Activated T-cell treated with anti-CD3 and anti-CD28 coated beads for 48 hours (primary cell): Measurements from ENCODE around the gene PJA1.
A peak's percentile ranks its signal among the peaks of the same experiment; 100 is the strongest.

Experiments
- DNase-seq: peaks from one replicate; pipeline ENCODE4 v3.0.0-alpha.2; 2020; ENCODE audit warnings: low read depth

PJA1 gene, protein sequence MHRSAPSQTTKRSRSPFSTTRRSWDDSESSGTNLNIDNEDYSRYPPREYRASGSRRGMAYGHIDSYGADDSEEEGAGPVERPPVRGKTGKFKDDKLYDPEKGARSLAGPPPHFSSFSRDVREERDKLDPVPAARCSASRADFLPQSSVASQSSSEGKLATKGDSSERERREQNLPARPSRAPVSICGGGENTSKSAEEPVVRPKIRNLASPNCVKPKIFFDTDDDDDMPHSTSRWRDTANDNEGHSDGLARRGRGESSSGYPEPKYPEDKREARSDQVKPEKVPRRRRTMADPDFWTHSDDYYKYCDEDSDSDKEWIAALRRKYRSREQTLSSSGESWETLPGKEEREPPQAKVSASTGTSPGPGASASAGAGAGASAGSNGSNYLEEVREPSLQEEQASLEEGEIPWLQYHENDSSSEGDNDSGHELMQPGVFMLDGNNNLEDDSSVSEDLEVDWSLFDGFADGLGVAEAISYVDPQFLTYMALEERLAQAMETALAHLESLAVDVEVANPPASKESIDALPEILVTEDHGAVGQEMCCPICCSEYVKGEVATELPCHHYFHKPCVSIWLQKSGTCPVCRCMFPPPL

DNA sequence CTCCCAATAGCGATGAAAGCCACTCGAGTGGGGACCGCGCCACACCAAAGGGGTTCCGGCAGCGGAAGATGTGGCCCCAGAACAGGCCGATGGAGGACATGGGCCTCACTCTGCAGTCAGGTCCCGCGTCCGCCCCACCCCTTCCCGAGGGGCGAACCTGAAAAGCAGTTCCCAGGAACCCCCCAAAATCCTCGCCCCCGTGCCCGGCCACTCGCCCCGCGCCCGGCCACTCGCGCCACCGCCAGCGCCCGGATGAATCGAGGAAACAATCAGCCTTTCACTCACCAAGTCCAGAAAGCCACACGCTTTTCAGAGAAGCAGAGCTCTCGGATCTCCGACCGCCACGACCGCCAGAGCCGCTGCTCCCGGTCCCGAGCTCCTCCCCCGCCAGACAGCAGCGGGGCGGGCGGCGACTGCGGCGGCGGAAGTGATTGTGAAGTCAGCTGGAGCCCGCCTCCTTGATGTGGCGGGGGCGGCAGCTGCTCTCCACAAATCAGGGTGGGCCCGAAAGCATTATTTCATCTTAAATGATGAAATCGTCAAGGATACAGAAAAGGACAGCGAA lies at the start of gene PJA1:
Gene PJA1 (minus strand): TSS at position 367 of the 565 bp plus-strand sequence. CDS start 2,380 bp downstream, outside the sequence.
- peak; percentile 60 for DNase-seq

DNA sequence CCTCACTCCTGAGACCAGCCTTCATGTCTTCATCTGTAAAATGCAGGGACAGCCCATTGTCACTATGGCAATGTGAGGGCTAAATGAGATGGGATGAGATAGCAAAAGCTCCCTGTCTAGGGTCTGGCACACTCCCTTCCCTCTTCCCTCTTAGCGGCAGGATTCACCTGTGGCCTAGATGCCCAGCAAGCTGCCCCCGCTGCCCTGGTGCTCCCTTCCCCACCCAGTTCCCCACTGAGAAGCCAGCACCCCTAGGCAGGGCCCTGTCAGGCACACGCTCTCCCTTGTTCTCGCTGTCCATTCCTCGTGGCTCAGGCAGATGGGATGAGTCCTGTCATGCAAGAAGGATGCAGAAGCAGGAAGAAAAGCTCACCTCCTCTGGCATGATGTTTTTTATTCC lies 49.2 kb upstream of the PJA1 start:
- DNase-seq: no peak

DNA sequence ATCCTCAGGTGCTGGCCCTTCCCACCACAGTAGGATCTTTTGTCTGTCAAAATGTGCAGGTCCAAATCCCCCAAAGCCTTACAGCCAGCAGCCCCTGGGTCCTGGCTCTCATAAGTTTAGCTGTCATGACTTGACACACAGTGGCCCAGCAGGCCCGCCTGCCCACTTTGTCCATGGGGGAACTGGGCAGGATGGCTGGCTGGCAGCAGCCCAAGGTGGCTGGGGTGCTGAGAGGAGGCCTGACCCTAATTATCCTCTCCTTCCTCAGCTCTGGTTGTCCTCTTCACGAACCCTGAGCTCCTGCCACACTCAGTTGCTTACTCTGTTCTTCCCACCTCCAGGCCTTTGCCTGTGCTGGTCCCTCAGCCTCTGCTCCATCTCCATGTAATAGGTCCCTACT lies 46.4 kb upstream of the PJA1 start:
- no peak for DNase-seq

DNA sequence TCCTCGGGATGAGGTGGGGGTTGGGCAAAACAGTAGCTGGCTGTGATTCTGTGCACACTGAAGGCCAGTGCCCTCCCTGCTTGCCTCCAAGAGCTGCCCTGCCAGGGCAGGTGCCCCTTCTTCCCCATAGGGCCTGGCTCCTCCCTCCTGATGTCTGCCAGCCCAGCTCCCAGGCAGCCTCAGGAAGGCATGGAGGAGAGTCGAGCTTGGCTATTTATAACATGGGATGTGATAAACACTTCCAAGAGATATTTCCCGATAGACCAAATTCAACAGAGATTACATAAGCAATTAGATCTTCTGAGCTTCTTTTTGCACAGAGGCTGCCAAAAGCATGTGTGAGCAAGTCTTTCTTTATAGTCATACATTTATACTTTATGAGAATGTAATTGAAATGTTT lies 45.3 kb upstream of the PJA1 start:
- DNase-seq: no peak

DNA sequence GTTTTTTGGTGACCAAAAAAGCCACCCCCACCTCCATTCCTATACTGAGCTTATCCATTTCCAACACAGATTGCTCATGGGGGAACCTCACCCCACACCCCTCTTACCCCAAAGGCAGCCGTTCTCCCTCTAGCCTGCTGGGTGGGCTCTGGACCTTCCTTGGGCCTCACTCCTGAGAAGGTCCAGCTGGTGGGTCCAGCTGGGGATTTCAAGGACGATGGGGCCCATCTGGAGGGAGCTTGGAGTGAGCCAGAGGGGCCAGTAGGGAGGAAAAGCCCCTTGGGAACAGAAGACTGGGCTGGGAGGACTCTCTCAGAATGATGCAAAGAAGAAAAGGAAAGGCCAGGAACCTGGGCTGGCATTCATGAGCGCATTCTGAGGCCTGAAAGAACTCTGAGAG lies 42.0 kb upstream of the PJA1 start:
- no peak for DNase-seq

DNA sequence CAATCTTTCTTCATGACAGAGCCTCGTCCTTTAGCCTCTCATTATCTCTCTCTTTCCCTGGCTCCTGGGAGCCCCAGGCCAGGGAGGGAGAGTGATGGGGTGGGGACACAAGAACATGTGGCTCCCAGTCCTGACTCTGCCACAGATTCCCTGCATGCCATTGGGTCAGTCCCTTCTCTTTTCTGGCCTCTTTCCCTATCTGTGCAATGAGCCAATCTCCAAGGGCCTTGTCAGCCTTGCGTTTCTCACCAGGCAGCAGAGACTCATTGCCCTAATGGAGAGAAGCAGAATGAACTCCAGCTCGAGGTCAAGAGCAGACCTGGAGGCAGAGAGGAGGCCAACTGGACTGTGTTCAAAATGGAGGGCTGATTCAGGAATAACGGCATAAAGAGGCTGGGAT lies 38.4 kb upstream of the PJA1 start:
- no peak for DNase-seq

DNA sequence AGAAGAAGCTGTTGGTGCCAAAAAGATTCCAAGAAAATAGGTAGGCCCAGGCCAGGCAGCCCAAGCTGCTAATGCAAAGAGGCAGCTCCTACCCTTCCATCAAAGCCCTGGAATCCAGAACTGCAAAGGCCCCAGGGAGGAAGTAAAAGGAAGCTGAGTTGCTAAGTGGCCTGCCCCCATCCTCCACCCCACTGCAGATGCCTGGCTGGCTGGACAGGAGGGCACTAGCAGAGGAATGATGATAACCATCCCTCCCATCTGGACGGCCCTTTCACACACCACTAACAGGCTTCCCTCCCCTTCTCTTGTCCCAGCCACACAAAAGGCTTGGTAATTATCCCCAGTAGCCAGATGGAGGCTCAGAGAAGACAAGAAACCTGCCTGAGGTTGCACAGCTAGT lies 32.4 kb upstream of the PJA1 start:
- DNase-seq: no peak

DNA sequence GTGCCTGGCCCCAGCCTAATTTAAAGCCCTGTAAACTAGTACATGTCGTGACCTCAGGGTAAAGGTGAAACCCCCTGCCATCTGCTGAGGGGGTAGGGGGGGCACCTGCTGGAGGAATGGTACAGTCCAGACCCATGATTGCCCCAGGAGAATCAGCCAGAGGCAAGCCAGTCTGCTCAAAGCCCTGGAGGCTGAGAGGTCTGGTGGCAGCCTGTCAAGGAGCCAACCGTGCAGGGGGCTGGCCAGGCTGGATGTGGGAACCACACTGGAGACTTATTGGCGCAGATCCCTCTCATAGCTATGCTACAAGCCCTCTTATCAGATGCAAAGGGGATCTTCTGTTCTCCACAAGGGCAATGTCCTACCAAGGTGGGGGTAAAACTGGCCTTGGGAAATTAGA lies 31.4 kb upstream of the PJA1 start:
- DNase-seq: no peak

DNA sequence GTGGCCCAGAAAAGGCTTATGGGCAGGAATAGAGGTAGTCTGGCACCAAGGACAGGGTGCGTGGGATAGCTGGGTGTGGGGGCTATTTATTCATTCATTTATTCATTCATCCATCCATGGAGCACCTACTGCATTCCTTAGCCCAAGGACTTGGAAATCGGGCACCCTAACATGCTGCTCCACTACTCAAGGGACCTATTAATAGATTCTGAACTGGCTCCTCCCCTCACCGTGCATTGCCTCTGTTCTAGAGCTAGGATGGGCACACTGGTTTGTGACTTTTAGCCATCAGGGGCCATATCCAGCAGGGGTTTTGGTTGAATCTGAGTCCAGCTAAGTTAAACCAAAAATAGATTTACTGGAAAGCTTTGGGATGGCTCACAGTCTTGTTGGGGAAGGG lies 30.6 kb upstream of the PJA1 start:
- no peak for DNase-seq

DNA sequence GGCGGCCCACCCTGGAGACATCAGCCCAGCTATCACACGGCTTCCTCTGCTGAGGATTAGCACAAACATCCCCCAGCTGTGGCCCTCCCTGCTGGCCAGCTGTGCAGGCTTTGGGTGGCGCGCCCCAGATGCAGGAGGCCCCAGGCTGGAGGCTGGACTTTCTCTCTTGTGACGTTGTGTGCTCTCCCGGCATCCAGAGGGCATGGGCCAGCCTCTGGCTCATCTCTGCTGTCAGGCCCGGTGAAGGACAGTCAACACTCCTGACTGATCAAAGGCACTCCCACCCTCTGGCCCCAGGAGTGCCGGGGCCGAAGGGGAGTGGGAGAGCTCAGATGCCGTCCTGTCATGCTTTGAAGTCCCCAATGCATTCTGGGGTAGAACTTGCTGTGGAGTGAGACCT lies 29.9 kb upstream of the PJA1 start:
- DNase-seq: no peak

DNA sequence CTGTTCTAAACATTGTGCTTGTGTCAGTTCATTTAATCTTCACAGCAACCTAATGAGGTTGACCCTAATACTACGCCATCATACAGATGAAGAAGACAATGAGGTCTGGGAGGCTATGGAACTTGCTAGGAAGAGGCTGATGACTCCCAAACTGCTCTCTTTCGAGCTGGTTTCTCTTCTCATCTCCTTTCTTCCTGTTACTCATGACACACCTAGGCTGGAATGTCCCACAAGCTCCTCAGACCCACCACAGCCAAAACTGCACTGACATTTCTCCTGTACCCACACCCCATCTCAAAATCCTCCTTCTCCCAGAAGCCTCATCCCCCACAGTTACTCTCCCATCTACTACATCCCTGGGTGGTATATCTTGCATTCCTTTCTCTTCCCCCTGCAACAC lies 27.4 kb upstream of the PJA1 start:
- no peak for DNase-seq

DNA sequence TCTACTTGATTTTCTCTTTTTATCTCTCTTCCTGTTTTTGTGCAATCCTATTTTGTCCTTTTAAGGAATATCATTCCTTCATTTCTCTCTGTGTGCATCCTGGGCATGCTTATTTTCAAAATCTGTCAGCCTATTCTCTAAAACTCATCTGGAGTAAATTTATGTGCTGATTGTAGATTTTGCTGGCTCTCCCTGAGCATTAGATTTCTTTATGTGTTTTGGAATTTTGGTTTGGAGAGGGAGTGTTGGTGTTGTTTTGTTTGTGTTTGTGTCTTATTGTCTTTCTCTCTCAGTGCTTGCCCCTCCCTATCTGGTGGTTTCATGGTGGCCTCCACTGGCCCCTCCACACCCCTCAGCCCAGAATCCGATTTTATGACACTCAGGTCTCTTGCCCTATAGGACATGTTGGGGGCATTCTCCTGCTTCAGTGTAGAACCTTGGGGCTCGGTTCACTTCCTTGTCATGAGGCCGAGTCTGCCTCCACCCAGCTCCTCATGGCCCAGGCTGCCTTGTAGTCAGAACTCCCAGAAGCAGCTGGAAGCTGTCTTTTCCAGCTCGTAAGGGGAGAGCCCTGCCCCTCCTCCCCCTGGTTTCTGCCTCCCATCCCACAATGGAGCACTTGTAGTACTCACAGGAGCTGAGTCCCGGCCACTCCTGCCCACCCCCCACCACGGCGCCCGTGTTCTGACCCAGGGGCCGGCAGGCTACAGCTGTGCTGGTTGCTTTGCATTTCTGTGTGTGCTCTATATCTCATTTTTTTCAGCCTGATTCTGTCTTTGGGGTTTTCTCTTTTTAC lies 24.5 kb upstream of the PJA1 start:
- DNase-seq: no peak

DNA sequence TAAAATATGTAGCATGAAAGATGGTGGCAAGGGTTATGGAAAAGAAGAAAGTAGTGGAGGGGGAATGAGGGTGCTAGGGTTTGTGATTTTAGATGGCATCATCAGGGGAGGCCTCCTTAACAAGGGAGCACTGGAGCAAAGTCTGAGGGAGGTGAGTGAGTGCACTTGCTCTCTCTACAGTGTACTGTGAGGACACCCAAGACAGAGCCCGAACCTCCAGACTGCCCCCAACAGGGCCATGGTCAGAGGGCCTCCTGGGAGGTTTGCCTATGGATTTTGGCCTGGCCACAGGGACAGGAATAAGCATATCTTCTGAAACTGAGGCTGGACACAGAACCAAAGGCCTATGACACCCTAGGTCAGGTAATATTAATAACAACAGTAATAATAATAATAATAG lies 21.4 kb upstream of the PJA1 start:
- no peak for DNase-seq

DNA sequence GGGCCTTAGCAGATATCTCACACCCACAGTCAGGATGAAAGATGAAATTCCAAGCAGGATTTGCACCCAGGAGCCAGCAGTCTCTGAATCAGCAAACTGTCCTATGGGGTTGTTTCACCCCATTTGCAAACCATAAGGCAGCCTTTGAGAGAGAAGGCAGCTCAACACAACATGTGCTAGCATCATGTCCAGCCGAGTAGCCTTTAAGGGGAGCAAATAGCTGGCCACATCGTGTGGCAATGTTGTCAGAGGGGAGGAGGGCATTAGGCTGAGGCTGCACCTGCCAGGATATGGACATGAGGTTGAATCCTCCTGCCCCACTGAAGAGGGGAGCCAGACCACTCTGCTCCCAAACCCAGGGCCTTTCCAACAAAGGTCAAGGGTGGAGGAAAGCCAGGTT lies 20.6 kb upstream of the PJA1 start:
- DNase-seq: no peak

DNA sequence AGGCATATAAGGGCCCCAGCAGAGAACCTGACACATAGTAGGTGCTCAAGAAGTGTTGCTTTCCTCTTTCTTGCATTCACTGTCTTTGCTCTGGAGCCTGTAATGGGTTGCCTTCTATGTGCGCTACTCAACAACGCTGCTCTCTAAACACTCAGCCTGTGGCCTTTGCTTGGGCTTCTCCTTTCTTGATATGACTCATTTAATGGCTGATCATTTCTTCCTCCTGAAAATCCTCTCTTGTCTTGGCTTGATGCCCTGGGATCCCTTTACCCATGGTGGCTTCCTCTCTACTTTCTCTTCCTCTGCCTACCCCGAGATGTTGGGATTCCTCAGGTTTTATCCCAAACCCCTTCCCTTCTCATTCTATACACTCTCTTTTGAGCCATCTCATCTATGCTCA lies 19.9 kb upstream of the PJA1 start:
- no peak for DNase-seq

DNA sequence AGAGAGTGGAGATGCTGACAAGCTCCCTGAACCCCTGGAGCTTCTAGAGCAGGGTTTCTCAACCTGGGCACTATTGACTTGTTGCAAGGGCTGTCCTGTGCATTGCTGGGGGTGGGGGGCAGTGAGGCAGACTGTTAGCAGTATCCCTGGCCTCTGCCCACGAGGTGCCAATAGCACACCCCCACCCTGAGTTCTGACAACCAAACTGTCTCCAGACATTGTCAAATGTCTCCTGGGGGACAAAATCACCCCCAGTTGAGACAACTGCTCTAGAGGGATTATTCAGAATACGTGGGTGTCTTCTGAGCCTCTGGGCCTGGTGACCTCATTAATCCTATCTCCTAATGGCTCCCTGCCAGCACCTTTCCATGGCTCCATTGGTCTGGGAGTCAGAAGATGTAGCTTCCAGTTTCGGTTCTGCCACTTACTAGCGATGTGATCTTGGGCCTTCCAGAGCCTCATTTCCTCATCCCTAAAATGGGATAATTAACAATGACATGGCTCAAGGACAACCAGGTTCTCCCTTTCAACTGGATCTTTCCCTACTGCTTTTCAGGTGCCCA lies 17.6 kb upstream of the PJA1 start:
- no peak for DNase-seq

DNA sequence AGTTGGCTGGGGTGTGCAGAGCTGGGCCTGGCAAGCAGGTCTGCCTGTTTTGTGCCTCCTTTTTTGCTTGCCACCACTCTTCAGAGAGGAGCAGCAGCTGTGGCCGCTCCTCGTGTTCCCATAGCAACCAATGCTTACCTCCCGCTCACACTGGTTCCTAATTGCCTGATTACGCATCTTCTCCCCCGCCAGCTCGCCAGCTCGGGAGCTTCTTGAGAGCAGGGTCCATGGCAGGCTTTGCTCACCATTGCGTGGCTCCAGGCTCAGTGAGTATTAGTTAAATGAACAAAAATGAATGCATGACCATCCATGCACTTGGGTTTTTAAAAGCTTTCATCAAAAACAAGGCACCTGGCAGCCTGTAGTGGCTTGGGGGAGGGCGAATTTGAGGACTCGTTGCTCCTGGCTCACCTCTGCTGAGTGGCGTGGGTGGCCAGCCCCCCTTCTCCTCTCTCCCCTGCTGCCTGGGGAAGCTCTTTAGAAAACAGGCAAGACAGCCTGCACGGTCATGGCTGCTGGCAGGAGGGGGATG lies 14.2 kb upstream of the PJA1 start:
- no peak for DNase-seq

DNA sequence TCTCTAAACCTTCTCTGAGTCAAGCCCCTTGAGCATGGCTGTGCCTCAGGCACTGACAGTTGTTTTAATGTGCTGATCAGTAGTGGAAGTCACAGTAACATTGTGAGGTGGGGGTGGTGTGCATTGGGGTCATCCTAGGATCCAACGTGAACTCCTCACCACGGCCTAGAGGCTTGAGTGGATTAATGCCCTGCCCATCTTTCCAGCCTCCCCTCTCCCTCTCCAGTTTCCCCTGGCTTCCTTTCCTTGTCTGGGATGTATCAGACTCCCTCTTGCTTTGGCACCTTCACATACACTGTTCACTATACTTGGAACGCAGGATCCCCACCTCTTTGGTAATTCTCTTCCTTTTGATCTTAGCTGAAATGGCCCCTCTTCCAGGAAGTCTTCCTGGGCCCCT lies 13.3 kb upstream of the PJA1 start:
- DNase-seq: no peak

DNA sequence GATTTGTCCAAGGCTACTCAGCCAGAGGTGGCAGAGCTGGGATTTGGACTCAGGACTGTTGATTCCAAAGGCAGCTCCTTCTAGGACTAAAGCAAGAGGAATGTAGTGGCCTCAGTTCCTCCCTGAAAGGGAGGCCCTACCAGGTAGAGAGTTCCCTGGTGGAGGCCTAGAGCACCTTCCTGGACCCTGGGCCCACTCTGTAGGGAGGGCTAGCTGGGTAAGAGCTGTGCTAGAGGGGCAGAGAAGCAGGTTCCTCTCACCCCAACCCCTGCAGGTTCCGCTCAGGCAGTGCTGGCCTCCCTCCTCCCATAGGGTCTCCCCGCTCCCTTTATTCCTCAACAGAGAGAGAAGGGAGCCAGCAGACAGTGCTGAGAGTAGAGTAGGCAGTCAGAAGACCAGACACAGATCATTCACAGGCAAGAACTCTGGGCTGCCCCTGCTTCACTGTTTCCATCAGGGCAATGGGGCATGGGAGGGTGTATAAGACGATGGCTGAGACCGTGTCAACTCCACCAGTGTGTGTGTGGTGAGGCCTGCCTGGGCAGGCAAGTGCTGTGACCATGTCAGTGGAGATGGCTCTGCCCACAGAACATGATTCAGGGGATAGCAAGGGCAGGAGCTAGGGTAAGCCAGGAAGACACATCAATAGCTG lies 12.4 kb upstream of the PJA1 start:
- DNase-seq: no peak

DNA sequence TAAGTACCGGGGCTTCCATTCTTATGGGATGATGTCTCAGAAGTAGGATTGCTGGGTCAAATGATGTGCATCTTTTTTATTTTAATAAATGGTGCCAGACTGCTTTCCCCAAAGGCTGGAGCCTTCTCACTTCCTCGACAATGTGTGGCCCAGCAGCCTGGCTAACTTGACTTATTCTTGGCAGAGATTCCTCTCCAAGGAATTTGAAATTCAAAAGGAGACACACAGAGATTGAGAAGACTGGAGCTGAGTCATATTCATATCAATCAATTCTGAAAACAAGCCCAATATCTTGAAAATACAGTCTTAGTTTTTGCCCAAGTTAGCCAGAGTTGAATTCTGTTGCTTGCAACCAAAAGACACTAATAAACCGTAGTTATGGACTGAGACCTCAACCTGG lies 10.8 kb upstream of the PJA1 start:
- no peak for DNase-seq

DNA sequence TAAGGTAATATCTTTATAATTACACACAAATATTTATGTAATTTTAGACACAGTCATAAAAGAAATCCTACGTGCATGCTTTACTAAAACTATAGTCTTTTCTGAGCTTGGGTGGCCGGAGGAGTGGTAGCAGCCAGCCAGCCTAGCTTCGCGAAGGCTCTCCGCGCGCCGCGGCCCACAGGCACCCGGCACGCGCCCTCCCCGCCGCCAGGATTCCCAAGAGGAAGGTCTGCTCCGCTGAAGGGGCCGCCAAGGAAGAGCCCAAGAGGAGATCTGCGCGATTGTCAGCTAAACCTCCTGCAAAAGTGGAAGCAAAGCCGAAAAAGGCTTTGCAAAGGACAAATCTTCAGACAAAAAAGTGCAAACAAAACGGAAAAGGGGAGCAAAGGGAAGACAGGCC lies 8.7 kb upstream of the PJA1 start:
- no peak for DNase-seq

DNA sequence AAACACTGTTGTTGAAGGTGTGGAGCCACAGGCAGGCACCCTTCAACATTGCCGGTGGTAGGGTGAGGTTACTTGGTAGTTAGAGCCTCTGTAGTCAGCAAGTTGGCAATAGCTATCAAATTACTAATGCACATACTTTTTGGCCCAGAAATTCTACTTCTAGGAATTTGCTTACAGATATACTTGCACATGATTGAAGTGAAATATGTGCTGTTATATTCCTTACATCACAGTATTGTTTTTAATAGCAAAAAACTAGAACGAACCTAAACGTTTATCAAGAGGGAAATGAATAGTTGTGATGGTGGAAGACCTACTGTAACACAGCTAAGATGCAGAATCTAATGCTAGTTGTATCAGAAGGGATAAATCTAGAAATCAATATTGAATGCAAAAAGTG lies 7.7 kb upstream of the PJA1 start:
- no peak for DNase-seq
